ENCODE results near the gene SMAD3. TPM values are rescaled to one million over a fixed set of nuclear protein-coding genes. Genes with fewer than 3 reads are reported as not detected.

Gene SMAD3
- total RNA-seq, 1 donor from 2014 or later: 58.8 TPM

- DNase-seq (ENCODE audit: low spot score) (peak; percentile 25), ATAC-seq (no peak)
- intact Hi-C loops (cut with DNase I): loop anchor here (10.0 kb wide), 1 partner anchor 67 kb away; the partner anchor contains the start of gene SMAD3
Observed at GRCh38 chr15:67132276-67132675, 66.9 kb downstream of the SMAD3 start.

- DNase-seq (ENCODE audit: low spot score) (peak; percentile 50), ATAC-seq (no peak)
- intact Hi-C loops (cut with DNase I): loop anchor here (10.0 kb wide), 1 partner anchor 68 kb away; the partner anchor contains the start of gene SMAD3
Observed at GRCh38 chr15:67133026-67133425, 67.6 kb downstream of the SMAD3 start.

DNA sequence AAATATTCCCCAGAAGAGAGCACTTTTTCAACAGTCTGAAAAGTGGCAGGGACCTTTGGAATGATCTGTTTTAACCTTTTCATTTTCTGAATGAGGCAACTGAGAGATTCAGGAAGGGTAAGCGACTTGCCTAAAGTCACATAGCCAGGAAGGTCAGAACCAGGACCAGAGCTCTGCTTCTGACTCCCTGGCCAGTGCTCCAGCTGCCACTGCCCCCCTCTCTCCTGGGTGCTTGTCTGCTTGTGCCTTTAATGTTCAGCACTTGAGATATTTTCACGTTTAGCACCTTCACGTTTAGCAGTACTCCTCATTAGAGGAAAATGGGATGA lies 68.3 kb downstream of the SMAD3 start:
- ATAC-seq (no peak), DNase-seq (ENCODE audit: low spot score) (no peak)
- intact Hi-C loops (cut with DNase I): loop anchor here (10.0 kb wide), 1 partner anchor 69 kb away; the partner anchor contains the start of gene SMAD3

DNA sequence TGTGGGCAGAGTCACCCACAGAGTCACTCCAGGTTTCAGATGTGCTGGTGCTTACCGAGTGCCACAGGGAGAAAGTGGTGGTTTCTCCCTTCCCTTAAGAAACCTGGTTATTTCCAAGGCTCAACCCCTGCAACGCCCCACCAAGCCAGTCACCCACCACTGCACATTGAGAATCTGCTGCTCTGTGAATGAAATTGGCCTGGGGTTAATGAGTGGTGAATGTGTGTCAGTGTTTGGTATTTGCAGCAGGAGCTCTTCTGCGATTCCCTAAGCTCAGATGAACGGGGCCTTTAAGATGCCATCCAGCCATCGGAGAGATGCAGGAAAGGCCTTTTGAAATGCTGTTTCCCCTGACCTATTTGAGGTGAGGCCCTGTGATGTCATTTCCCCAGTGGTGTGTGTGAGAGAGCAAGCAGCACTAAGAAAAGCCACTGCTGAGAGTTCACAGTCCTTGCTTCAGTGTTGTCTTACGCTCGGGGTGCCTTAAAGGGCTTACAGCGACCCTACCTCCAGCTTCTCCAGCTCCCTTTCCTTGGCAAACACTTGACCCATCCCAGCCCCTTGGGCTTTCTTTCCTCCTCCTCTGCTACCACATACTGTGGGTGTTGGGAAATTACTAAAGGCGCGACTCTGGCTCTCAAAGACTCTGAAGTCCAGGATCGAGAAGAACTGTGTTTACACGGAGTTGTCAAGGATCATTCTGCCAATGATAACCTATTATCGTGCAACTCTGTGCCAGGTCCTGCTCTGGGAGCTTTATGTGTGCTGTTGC lies 68.9 kb downstream of the SMAD3 start:
- DNase-seq (ENCODE audit: low spot score): peak; percentile 52
- peak; percentile 69 for ATAC-seq

DNA sequence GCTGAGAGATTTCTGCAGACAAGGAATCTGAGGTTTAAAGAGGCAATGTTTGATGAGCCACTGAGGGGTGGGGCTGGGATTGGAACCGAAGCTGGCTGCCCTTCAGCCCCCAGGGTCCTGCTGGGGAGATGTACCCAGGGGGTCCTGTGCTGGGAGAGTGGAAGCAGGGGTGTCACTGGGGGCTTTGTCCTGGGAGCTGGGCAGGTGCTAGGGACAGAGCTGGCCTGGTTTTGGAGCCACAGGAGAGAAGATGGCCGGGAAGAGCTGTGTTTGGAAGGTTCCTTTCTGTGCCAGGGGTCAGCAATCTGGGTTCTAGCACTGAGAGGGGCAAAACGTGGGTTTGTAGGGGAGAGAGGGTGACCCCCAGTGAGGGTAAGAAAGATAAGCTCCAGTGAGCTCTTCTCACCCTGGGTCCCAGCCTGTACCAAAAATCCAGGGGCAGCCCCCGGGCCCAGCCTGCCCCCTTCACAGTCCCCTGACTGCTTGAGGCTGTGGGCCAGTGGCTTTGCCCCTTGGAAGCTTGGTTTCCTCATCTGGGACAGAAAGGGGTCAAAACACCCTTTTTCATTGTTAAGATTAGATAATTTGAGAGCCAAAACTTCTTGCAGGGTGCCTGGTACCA lies 69.6 kb downstream of the SMAD3 start:
- intact Hi-C loops (cut with DNase I): loop anchor here (10.0 kb wide), 1 partner anchor 70 kb away; the partner anchor contains the start of gene SMAD3
- DNase-seq (ENCODE audit: low spot score) (no peak), ATAC-seq (peak; percentile 3)

More for the DNA sequence above, 68.9 kb downstream of the SMAD3 start:
- intact Hi-C loops (cut with DNase I): loop anchor here (10.0 kb wide), 1 partner anchor 69 kb away; the partner anchor contains the start of gene SMAD3

DNA sequence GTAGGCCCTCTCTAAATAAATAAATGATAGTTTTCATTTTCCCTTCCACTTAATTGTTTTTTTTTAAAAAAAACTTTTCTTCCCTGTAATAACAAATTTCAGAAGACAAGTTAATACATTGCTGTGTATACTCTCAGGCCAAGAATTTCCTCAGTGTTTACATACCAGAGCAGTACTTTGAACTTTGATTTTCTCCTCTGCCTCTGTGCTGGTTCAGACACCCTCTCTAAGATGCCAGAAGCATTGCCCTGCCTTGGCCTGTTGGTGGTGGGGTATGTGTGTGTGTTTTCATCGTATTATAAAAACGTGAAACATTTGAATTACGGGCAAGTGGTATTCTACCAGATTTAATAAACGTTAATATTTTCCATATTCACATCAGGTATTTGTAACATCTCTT lies 70.1 kb downstream of the SMAD3 start:
- ATAC-seq: peak; percentile 44

GRCh38 chr15:67136802-67137201 lies 71.4 kb downstream of the SMAD3 start:
- DNase-seq (ENCODE audit: low spot score): no peak
- intact Hi-C loops (cut with DNase I): loop anchor here (10.0 kb wide), 1 partner anchor 72 kb away; the partner anchor contains the start of gene SMAD3

More for the DNA sequence above, 70.1 kb downstream of the SMAD3 start:
- no peak for DNase-seq (ENCODE audit: low spot score)
- intact Hi-C loops (cut with DNase I): loop anchor here (10.0 kb wide), 1 partner anchor 71 kb away; the partner anchor contains the start of gene SMAD3

GRCh38 chr15:67137319-67137718 lies 71.9 kb downstream of the SMAD3 start:
- ATAC-seq (no peak), DNase-seq (ENCODE audit: low spot score) (no peak)
- intact Hi-C loops (cut with DNase I): loop anchor here (10.0 kb wide), 1 partner anchor 73 kb away; the partner anchor contains the start of gene SMAD3

More at GRCh38 chr15:67136802-67137201, 71.4 kb downstream of the SMAD3 start:
- no peak for ATAC-seq

DNA sequence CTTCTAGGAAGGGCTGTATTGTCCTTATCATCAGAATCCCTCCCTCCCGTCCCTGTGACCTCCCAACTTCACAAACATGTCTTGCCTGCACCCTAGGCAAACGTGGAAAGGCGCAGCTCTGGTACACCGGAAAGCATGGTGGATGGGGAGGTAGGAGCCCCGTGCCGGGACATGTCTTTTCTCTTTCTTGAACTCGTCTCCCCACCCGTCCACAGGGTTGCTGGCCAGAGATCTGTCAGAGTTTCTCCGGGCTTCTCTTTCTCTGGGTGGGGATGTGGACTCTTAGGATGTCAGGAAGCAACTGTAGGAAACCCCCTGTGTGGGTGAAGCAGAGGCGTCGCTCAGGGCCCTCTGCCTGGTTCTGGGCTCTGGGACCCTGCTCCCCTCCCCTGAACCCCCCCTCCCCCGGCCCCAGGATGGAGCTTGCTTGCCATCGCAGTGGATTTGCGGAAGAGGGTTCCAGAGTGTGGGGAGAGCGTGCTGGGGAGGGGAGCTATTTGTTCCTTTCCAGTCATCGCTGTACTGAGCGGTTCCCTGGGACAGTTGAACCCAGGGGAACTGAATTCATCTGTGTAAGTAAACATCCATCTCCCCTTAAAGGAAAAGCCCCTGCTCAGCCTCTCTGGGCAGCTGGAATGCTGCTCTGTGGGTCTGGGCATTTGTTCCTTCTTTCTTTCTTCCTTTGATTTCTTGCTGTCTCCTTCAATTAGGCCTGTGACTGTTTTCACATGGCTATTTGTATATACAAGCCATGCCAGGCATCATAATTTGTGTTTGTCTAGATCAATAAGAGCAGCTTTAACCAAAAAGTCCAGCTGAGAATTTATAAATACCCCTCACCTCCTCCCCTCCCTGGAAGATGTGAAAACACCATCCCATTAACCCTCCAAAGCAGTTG lies 72.8 kb downstream of the SMAD3 start:
- intact Hi-C loops (cut with DNase I): loop anchor here (10.0 kb wide), 1 partner anchor 73 kb away; the partner anchor contains the start of gene SMAD3
- ATAC-seq (peak; percentile 8), DNase-seq (ENCODE audit: low spot score) (peak; percentile 56)

GRCh38 chr15:67138891-67139855 lies 73.8 kb downstream of the SMAD3 start:
- peak; percentile 5 for ATAC-seq
- intact Hi-C loops (cut with DNase I): loop anchor here (10.0 kb wide), 1 partner anchor 74 kb away; the partner anchor contains the start of gene SMAD3
- DNase-seq (ENCODE audit: low spot score): peak; percentile 6

GRCh38 chr15:67140078-67140833 lies 74.9 kb downstream of the SMAD3 start:
- ATAC-seq: no peak
- peak; percentile 31 for DNase-seq (ENCODE audit: low spot score)
- intact Hi-C loops (cut with DNase I): loop anchor here (5.0 kb wide), 1 partner anchor 487 kb away; no protein-coding TSS in a partner anchor

DNA sequence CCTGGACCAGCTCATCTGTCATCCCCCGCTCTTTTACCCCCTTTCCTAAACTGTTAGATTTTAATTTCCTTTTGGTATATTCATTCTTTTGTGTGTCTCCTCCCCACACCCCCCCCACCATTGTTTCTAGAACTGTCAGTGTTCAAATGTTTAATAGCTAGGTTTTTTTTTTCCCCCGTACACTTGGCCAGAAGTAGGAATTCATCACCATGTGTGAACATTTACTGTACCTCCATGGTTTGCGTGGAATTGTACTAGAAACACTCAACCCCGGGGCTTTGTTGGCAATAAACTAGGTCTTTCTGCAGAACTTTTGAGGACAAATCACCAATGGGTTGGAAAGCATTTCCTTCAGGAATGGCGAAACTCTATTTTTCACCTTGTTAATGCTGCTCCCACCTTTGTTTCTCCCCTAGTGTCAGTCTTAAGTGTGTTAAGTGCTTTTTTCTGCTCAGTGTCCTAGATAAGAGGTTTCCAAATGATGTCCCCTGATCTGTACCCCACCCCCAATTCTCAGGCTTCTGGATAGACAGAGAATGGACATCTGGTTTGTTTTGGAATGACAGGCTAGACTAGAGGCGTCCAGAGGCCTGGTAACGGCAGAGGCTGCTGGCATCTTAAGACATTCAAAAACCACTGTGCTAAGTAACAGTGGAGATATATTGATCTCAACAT lies 76.8 kb downstream of the SMAD3 start:
- peak; percentile 6 for DNase-seq (ENCODE audit: low spot score)
- no peak for ATAC-seq
- intact Hi-C loops (cut with DNase I): loop anchor here (5.0 kb wide), 1 partner anchor 485 kb away; no protein-coding TSS in a partner anchor

DNA sequence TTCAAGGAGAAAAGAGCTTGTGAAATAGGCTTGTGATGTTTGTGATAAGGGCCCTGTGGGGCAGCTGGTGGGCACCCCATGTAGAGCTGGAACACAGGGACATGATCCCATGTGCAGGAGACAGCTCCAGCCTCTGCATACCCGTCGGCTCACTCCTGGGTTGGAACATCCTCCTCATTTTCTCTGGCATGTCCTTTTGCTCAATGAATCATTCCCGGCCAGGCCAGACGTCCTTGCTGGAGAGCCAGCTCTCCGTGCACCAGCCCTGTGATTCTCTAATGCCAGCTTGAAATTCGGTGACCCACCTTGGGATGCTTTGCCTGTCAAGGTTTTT lies 77.3 kb downstream of the SMAD3 start:
- ATAC-seq (no peak), DNase-seq (ENCODE audit: low spot score) (peak; percentile 46)
- intact Hi-C loops (cut with DNase I): loop anchor here (5.0 kb wide), 1 partner anchor 485 kb away; no protein-coding TSS in a partner anchor

DNA sequence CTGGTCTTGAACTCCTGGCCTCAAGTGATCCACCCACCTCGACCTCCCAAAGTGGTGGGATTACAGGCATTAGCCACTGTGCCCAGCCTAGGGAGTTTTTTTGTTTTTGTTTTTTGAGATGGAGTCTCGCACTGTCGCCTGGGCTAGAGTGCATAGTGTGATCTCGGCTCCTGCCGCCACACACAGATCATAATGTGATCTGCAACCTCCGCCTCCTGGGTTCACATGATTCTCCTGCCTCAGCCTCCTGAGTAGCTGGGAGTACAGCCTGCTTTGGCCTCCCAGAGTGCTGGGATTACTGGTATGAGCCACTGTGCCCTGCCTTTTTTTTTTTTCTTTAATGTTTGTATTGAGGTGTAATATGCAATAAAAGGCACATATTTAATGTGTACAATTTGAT lies 78.2 kb downstream of the SMAD3 start:
- ATAC-seq (no peak), DNase-seq (ENCODE audit: low spot score) (peak; percentile 42)
- intact Hi-C loops (cut with DNase I): loop anchor here (5.0 kb wide), 1 partner anchor 484 kb away; no protein-coding TSS in a partner anchor

GRCh38 chr15:67144609-67145311 lies 79.4 kb downstream of the SMAD3 start:
- intact Hi-C loops (cut with DNase I): loop anchor here (5.0 kb wide), 1 partner anchor 483 kb away; no protein-coding TSS in a partner anchor
- DNase-seq (ENCODE audit: low spot score) (peak; percentile 53), ATAC-seq (no peak)

GRCh38 chr15:67145312-67145610 lies 79.9 kb downstream of the SMAD3 start:
- ATAC-seq (no peak), DNase-seq (ENCODE audit: low spot score) (no peak)
- intact Hi-C loops (cut with DNase I): no loop called here

Measured in sciatic nerve (tissue), 2 donors.